Urinary bladder (tissue), 4 donors: ENCODE data around the gene PAIP2. TPM values are rescaled to one million over a fixed set of nuclear protein-coding genes. Genes with fewer than 3 reads are reported as not detected.
A peak's percentile ranks its signal among the peaks of the same experiment; 100 is the strongest.

ENCODE experiments used
- DNase-seq: peaks from one replicate; pipeline ENCODE4 v3.0.0-alpha.2; 2015; ENCODE audit errors: extremely low spot score
- H3K27ac ChIP-seq: one replicate; pipeline ENCODE4 v1.5.1; 2013; ENCODE audit warnings: low read depth, mild to moderate bottlenecking, moderate library complexity
- H3K36me3 ChIP-seq: one replicate; pipeline ENCODE4 v1.6.1; 2013; ENCODE audit warnings: mild to moderate bottlenecking, moderate library complexity; ENCODE audit not compliant: insufficient read depth
- H3K4me1 ChIP-seq: one replicate; pipeline ENCODE4 v1.6.1; 2013; ENCODE audit warnings: mild to moderate bottlenecking, moderate library complexity; ENCODE audit not compliant: insufficient read depth
- H3K4me3 ChIP-seq: one replicate; pipeline ENCODE4 v1.5.1; 2013; ENCODE audit warnings: low read depth, low read length
- WGBS: extraction: QIAGEN DNeasy Blood & Tissue Kit; methylation state at CpG from one replicate; pipeline ENCODE4 v1.1.7; 2013; 5-methylcytosine and 5-hydroxymethylcytosine counted together
- polyA plus RNA-seq: library from polyadenylated mRNA; stranded (reverse); fragments of 200-250 nt; gene quantifications from one replicate; pipeline ENCODE4 v1.2.3, GENCODE V29; 2013
- total RNA-seq: library from RNA; depleted of rRNA; stranded (reverse); fragments of >200 nt; gene quantifications from one replicate; pipeline ENCODE4 v1.2.3, GENCODE V29; 2014
- donor health status: healthy with polysubstance abuse.
- donor health status: healthy.

Gene PAIP2, protein sequence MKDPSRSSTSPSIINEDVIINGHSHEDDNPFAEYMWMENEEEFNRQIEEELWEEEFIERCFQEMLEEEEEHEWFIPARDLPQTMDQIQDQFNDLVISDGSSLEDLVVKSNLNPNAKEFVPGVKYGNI
- total RNA-seq: 91.9 TPM
- polyA plus RNA-seq: 110 TPM

DNA sequence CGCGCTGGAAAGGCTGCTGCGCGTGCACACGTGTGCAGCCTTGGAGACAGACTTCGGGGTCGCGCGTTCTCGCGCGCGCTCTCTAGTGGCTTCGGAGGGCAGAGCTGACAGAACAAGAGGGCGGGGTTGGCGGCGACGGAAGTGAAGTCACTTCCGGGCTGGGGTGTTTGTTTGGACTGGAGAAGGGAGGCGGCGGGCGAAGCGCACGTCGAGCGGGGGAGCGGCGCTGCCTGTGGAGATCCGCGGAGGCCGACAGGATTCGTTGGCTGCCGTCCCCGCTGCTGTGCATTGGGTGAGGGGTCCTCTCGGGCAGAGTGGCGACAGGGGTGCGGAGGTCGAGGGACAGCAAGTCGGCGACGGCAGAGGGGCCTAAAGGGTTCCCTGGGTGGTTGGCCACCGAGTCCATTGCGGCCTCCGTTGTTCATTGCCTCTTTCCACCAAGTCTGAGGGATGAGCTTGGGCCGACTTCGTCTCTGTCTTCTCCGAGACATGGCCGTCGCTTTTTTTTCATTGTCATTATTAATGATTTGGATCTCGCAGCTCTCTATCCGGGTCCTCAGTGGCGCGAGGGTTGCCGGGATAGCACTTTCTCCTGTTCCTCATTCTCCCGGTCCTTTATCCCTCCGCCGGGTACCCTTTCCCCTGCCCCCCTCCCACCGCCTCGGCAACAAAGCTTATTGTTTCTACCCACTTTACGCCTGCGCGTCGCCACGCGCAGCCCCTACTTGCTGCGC lies at the start of gene PAIP2:
PAIP2 (plus strand) TSS at position 166 of the 734 bp plus-strand sequence. CDS start 21,931 bp downstream, outside the sequence.
- WGBS: under 1% methylated on average over 66 of the region's 66 CpGs
- H3K4me1 ChIP-seq: no peaks in the 10 kb centered on the region
- H3K4me3 ChIP-seq: peak within 1 kb of the TSS; percentile 68
- no peaks in the 10 kb centered on the region for H3K36me3 ChIP-seq
- DNase-seq: peak; percentile 93
- H3K27ac ChIP-seq: peak within 1 kb of the TSS; percentile 99

DNA sequence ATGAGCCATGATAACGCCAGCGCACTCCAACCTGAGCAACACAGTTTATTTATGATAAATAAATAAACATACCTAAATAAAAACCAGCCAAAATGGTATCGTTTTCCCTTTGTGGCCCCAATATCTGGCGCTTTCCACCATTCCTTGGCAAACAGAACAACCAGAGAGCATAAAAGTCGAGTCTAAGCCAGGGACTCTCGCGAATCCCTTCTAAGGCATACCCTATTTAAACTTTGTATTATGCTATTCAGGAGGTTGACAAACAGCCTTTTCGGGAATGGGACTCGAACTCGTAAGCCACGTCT lies 48.5 kb upstream of the PAIP2 start:
- Histone ChIP-seq H3K4me3 (peak overlapping the region; percentile 84), H3K36me3 (no peaks in the 10 kb centered on the region), H3K27ac (peak overlapping the region; percentile 79), H3K4me1 (no peaks in the 10 kb centered on the region)
- no peak for DNase-seq
- 25% methylated on average over 11 of the region's 11 CpGs for WGBS

DNA sequence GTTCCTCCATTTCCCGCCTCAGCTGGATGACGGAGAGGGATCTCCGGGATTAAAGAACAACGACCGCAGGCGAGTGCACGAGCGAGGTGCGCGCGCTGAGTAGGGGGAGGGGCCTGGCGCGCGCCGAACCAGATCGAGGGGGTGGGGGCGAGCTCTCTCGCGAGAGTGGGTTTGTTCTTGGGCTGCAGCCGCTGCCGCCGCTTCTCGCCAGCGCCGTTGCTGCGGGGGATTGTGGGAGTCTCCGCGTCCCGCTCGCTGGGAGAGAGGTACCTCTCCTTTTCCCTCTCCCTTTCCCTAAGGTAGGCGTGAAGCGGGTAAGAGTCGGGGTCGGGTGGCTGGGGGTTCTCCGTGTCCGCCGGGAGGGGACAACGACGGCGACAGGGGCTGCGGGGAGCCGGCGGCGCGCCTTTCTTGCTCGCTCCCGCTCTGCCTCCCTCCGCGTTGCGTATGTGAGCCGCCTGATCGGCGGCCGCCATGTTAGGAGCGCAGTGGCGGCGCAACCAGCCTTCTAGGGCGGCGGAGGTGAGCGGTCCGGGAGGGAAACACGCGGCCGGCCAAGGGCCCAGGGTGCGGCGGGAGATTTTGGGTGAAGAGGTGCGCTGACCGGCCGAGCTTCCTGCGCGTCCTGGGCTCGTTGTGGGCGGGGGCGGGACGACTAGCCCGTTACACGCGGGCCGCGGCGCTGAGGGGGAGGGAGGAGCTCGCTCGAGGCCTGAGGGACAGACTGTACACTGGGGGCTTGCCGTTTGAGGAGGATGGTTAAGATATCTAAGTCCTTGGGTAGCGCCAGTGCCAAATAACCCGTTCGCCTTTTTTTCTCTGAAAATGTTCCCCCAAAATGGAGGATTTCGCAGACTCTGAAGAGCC lies 47.9 kb upstream of the PAIP2 start, which contains the start of gene MATR3:
MATR3 (plus strand) TSS at position 234 of the 867 bp plus-strand sequence. CDS start 13,676 bp downstream, outside the sequence.
- under 1% methylated on average over 88 of the region's 88 CpGs for whole genome bisulfite sequencing

DNA sequence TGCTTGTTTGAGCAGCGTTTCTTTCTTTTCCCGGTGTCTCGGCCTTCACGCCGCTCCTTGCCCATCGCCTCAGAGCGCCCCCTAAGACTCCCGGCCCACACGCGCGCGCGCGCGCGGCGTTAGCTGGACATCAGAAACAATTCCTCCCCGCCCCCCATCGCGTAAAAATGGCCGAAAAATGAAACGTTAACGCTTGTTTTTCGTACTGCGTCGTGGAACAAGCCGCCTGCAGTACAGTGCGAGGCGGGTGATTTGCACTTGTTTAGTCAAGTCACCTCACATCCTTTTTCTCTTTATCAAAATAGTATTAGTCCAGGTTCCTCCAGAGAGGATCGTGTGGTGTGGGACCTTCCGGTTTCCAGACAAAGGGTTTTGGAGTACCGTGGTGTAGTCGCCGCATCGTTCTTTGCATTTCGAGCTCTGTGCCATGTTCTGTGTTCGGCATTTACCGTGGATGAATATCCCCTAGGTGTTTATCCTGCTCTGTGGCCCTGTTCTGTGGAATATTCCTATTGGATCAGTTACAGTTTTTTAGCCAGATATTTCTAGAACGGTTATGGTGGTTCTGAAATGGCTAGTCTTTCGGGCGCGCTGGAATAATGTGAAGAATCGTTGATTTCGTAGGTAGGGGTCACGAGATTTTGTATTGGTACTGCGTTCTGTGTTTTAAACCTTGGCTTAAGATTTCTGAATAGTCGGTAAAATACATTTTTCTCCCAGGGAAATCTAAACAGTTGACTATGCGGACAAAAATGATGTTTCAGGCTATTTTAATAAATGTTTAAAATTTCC lies 47.1 kb upstream of the PAIP2 start:
- Histone ChIP-seq H3K4me1 (peaks cover 6% of the 10 kb centered on the region), H3K27ac (peak overlapping the region; percentile 100), H3K4me3 (peak overlapping the region; percentile 84), H3K36me3 (no peaks in the 10 kb centered on the region)
- WGBS: under 1% methylated on average over 48 of the region's 48 CpGs
- DNase-seq: no peak

More for the DNA sequence above, 47.9 kb upstream of the PAIP2 start, which contains the start of gene MATR3:
- Histone ChIP-seq H3K27ac (peak within 1 kb of the TSS; percentile 100), H3K4me1 (peaks cover 1% of the 10 kb centered on the region), H3K36me3 (no peaks in the 10 kb centered on the region), H3K4me3 (peak within 1 kb of the TSS; percentile 84)
- DNase-seq: peak; percentile 90

DNA sequence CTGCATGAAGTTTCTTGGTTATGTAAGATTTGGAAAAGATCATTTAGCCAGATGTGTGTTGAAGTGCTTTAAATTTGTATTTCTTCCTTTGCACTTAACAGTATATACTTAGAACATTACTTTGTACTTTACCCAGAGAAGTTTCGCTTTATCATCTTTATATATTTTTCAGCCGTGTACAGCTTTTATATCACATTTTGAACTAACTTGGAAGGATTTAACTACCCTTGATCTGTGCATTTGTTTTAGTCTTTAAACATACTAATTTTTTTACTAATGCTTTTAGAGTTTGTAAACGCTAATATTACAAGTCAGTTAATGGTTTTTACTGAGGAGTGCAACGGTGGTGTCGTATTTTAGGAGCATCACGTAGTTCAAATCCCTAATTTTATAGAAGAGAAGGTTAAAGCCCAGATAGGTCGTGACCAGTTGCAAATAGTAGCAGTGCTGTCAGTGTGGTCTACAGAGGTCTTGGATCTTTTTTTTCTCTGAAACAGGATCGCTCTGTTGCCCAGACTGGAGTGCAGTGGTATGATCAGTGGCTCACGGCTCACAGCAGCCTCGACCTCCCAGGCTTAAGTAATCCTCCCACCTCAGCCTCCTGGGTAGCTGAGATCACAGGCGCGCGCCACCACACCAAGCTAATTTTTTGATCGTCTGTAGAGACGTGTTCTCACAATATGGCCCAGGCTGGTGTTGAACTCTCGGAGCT lies 46.2 kb upstream of the PAIP2 start:
- H3K4me3 ChIP-seq: peak overlapping the region; percentile 84
- no peak for DNase-seq
- peaks cover 6% of the 10 kb centered on the region for H3K4me1 ChIP-seq
- H3K36me3 ChIP-seq: no peaks in the 10 kb centered on the region
- WGBS: 32% methylated on average over 16 of the region's 16 CpGs
- peak overlapping the region; percentile 67 for H3K27ac ChIP-seq

DNA sequence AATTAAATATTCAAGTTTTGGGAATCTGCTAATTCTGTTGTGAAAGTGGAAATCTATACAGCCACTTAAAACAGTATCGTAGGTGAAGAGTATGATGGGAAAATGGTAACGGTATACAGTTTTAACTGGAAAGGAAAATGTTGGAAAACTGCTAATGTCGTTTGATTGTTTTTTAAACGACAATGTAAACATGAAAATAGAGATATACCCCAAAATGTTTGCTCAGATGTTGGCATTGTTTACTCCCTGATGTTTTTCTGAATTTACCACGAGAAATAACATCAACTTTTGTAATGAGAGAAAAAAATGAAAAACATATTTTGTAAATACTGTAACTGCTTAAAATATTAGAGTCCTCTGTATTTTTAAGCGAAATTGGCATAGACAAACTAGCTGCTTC lies 45.5 kb upstream of the PAIP2 start:
- no peaks in the 10 kb centered on the region for H3K36me3 ChIP-seq
- H3K27ac ChIP-seq: no peak overlapping the region
- WGBS: 54% methylated on average over 6 of the region's 6 CpGs
- DNase-seq: no peak
- no peak overlapping the region for H3K4me3 ChIP-seq
- peaks cover 6% of the 10 kb centered on the region for H3K4me1 ChIP-seq

DNA sequence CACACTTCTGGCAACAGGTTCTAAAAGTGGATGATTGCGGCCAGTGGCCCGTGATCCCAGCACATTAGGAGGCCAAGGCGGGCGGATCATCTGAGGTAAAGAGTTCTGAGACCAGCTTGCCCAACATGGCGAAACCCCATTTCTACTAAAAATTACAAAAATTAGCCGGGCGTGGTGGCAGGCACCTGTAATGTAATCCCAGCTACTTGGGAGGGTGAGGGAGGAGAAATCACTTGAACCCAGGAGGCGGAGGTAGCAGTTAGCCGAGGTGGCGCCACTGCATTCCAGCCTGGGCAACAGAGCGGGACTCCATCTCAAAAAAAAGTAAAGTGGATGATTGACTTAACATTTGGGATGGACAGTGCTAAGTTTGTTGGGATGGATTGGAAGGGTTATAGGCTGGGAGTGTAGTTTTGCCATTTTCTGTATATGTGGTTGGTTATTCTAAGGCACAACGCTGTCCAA lies 44.8 kb upstream of the PAIP2 start:
- peaks cover 6% of the 10 kb centered on the region for H3K4me1 ChIP-seq
- no peak overlapping the region for H3K27ac ChIP-seq

DNA sequence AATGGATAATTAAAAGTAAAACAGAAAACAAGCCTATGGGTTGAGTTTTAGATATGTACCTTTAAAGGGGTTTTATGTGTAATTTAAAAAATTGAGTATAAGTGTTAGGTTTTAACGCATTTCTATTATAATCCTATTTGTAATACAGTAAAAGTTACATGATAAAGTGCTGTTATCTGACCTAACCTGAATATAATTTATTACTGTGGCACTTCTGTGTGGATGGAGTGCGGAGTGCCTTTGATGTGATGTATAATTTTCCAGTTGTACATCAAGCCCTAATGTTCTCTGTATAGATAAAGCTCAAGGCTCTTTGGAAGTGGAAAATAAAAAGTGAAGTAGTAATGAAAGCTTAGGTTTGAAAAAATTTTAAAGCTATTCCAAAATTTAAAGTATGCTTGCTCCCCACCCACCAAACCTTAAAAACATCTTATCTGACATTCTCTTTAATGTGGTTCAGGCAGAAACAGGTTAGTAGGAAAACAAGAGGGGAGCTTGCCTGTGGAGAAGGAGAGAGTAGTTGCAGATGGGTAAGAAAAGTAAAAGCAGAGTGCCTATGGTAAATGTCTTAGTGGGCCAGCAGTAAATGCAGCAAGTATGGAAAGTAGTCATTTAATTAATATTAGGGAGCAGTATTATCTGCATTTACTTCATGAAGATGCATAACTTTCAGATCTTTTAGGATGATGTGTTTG lies 44.1 kb upstream of the PAIP2 start:
- Histone ChIP-seq H3K4me3 (no peak overlapping the region), H3K27ac (no peak overlapping the region), H3K4me1 (peaks cover 6% of the 10 kb centered on the region), H3K36me3 (no peaks in the 10 kb centered on the region)
- DNase-seq: no peak
- 53% methylated on average over 2 of the region's 2 CpGs for WGBS

More for the DNA sequence above, 44.8 kb upstream of the PAIP2 start:
- Histone ChIP-seq H3K36me3 (no peaks in the 10 kb centered on the region), H3K4me3 (no peak overlapping the region)
- DNase-seq: no peak
- WGBS: 82% methylated on average over 12 of the region's 12 CpGs

DNA sequence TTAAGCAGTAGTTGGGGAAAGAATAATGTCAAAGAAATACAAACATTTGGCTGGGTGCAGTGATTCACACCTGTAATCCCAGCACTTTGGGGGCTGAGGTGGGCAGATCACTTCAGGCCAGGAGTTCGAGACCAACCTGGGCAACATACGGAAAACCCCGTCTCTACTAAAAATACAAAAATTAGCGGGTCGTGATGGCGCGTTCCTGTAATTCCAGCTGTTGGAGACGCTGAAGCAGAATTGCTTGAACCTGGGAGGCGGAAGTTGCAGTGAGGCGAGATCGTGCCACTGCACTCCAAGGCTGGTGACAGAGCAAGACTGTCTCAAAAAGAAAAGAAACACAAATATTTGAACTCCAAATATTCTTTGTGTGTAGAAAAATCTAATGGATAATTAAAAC lies 43.4 kb upstream of the PAIP2 start:
- Histone ChIP-seq H3K4me1 (peaks cover 6% of the 10 kb centered on the region), H3K4me3 (no peak overlapping the region)
- 58% methylated on average over 11 of the region's 11 CpGs for WGBS

DNA sequence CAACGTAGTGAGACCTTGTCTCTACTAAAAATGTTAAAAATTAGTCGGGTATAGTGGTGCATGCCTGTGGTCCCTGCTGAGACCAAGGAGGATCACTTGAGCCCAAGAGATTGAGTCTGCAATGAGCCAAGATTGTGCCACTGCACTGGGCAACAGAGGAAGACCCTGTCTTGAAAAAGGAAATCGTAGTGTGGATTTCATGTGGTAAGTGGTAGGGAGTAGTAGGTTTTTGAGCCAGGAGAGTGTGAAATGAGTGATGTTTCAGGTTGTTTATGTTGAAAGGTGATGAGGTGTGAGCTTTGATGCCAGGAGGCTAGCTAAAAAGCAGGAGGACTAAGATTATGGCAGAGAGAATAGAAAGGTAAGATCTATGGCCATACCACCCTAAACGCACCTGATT lies 42.2 kb upstream of the PAIP2 start:
- Histone ChIP-seq H3K36me3 (no peaks in the 10 kb centered on the region), H3K4me1 (peaks cover 6% of the 10 kb centered on the region), H3K4me3 (no peak overlapping the region), H3K27ac (no peak overlapping the region)
- 56% methylated on average over 4 of the region's 4 CpGs for WGBS
- no peak for DNase-seq

More for the DNA sequence above, 43.4 kb upstream of the PAIP2 start:
- DNase-seq: no peak
- H3K27ac ChIP-seq: no peak overlapping the region
- no peaks in the 10 kb centered on the region for H3K36me3 ChIP-seq

DNA sequence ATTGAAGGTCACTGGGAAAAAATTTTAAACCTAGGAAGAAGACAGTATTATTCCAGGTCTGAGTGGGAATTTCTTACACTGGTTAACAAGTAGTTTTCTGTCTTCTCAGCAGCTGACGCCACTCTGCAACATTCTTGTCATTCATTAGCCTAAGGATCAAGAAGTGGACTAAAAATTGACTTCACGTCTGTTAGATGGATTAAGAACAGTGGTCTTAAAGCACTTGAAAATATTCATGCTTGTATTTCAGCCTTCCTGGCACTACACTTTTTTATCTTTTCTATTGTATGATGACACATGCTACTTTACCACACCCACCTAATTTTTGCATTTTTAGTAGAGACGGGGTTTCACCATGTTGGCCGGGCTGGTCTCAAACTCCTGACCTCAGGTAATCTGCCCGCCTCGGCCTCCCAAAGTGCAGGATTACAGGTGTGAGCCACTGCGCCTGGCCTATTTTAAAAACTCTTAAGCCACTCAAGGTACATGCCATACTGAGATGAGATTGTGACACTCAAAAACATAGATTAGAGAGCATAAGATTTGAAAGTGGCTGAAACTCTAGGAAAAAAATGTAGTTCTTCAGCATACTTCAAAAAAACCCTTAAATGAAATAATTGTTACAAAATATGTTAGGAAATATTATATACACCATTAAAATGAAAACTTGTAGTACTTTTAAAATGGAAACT lies 39.7 kb upstream of the PAIP2 start:
- Histone ChIP-seq H3K4me1 (peaks cover 6% of the 10 kb centered on the region), H3K36me3 (no peaks in the 10 kb centered on the region), H3K4me3 (no peak overlapping the region), H3K27ac (no peak overlapping the region)
- DNase-seq: no peak
- 64% methylated on average over 7 of the region's 7 CpGs for WGBS
